ENCODE measurements around the gene IZUMO2.
"Not testable (repeated sequence)": the region's sequence is repeated elsewhere in the genome, so short reads cannot be mapped to it uniquely, and the experiment has no call there.

IZUMO2 gene

GRCh38 chr19:50135856-50136602 lies 27.1 kb downstream of the IZUMO2 start:
- not testable (repeated sequence) for DNase-seq

- not testable (repeated sequence) for DNase-seq
Observed at GRCh38 chr19:50134777-50135719, 28.0 kb downstream of the IZUMO2 start.

GRCh38 chr19:50133518-50134492 lies 29.3 kb downstream of the IZUMO2 start:
- not testable (repeated sequence) for DNase-seq

GRCh38 chr19:50104012-50104411 lies 59.1 kb downstream of the IZUMO2 start:
- not testable (repeated sequence) for DNase-seq

GRCh38 chr19:50103405-50103804 lies 59.7 kb downstream of the IZUMO2 start:
- DNase-seq: not testable (repeated sequence)
